T-helper 17 cell (primary cell): ENCODE measurements around the gene TRMT1L. TPM values are rescaled to one million over a fixed set of nuclear protein-coding genes. Genes with fewer than 3 reads are reported as not detected.

Experiments used
- ATAC-seq: fragments of 150-1000 bp; cut with Tn5 transposase; 2 replicates; pipeline ENCODE4 v1.10.0; 2021; ENCODE audit warnings: mild to moderate bottlenecking, moderate library complexity
- DNase-seq, 3 donors: peaks; one replicate each; pipeline versions ENCODE4 v3.0.0 to v3.0.0-alpha.2; 2020 to 2021
- H3K9me3 ChIP-seq: one replicate; pipeline ENCODE4 v1.7.0; 2013; ENCODE audit warnings: low read length, mild to moderate bottlenecking; ENCODE audit not compliant: control insufficient read depth, poor library complexity, severe bottlenecking
- H3K27ac Mint-ChIP-seq: one replicate; pipeline ENCODE4 v1.8.0; 2022; ENCODE audit warnings: mild to moderate bottlenecking, moderate library complexity, mixed read lengths
- H3K27me3 Mint-ChIP-seq: one replicate; pipeline ENCODE4 v1.8.0; 2022; ENCODE audit warnings: mixed read lengths
- H3K36me3 Mint-ChIP-seq: one replicate; pipeline ENCODE4 v1.8.0; 2022; ENCODE audit warnings: low read depth, mixed read lengths
- H3K4me1 Mint-ChIP-seq: one replicate; pipeline ENCODE4 v1.8.0; 2022; ENCODE audit warnings: mild to moderate bottlenecking, mixed read lengths
- H3K4me3 Mint-ChIP-seq: one replicate; pipeline ENCODE4 v1.8.0; 2022; ENCODE audit warnings: mild to moderate bottlenecking, moderate library complexity, mixed read lengths
- total RNA-seq, 4 donors: library from RNA in 2 of 4; stranded (reverse) in 2 of 4; gene quantifications; one replicate each; pipeline ENCODE4 v1.2.3 and lab custom pipeline; 2022 to 2026

Gene TRMT1L
- total RNA-seq, 2 donors from 2014 or later, result 5.8 to 9.6 TPM

GRCh38 chr1:185096531-185096930 is 60.2 kb downstream of the TRMT1L start:
- H3K9me3 ChIP-seq, result no peaks in the 10 kb centered on the region
- no peak for DNase-seq
- no peak for ATAC-seq
- Mint-ChIP-seq H3K27ac (peak overlapping the region; percentile 63), H3K27me3 (no peaks in the 10 kb centered on the region), H3K4me1 (peaks cover 10% of the 10 kb centered on the region), H3K4me3 (no peak overlapping the region), H3K36me3 (peaks cover 18% of the 10 kb centered on the region)

DNA sequence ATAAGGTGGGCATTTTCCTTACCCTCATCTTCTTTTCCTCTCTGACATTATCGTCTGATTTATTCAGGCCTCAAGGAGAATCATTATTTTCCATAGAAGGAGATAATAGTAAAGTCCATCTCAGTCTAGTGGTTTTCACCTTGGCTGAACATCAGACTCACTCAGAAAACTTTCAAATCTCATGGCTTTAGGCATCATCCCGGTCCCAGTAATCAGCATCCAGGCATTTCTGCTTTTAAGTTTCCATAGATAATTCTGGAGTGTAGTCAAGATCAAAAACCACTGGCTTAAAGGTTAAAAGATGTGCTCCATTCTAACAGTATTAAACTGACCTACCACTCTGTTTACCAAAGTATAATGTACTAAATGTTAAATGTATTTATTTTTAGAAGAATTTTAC is 62.0 kb downstream of the TRMT1L start:
- DNase-seq (no peak), ATAC-seq (no peak)
- no peaks in the 10 kb centered on the region for H3K9me3 ChIP-seq
- peaks cover 10% of the 10 kb centered on the region for H3K4me1 Mint-ChIP-seq
- H3K4me3 Mint-ChIP-seq, result no peak overlapping the region
- H3K36me3 Mint-ChIP-seq, result peaks cover 18% of the 10 kb centered on the region
- no peaks in the 10 kb centered on the region for H3K27me3 Mint-ChIP-seq
- no peak overlapping the region for H3K27ac Mint-ChIP-seq

DNA sequence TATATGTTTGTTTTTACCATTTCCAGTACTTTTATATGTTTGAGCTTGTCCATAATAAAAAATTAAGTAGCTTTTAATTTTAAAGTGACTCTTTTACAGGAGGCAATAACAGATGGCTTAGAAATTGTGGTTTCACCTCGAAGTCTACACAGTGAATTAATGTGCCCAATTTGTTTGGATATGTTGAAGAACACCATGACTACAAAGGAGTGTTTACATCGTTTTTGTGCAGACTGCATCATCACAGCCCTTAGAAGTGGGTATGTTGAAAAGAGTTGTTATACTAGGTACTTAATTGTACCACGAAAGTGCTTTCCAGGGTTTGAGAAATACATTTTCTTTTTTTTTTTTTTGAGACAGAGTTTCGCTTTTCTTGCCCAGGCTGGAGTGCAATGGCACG is 65.3 kb downstream of the TRMT1L start:
- Mint-ChIP-seq H3K27ac (no peak overlapping the region), H3K27me3 (no peaks in the 10 kb centered on the region)

GRCh38 chr1:185087746-185088145 is 69.0 kb downstream of the TRMT1L start:
- Mint-ChIP-seq H3K4me1 (peaks cover 19% of the 10 kb centered on the region), H3K4me3 (no peak overlapping the region), H3K27ac (no peak overlapping the region), H3K27me3 (no peaks in the 10 kb centered on the region), H3K36me3 (peaks cover 14% of the 10 kb centered on the region)
- ATAC-seq, result no peak
- no peaks in the 10 kb centered on the region for H3K9me3 ChIP-seq
- DNase-seq, result no peak

More for the DNA sequence above, 65.3 kb downstream of the TRMT1L start:
- H3K36me3 Mint-ChIP-seq, result peaks cover 22% of the 10 kb centered on the region
- ATAC-seq, result no peak
- H3K4me1 Mint-ChIP-seq, result peaks cover 9% of the 10 kb centered on the region
- no peaks in the 10 kb centered on the region for H3K9me3 ChIP-seq
- no peak for DNase-seq
- H3K4me3 Mint-ChIP-seq, result no peak overlapping the region

DNA sequence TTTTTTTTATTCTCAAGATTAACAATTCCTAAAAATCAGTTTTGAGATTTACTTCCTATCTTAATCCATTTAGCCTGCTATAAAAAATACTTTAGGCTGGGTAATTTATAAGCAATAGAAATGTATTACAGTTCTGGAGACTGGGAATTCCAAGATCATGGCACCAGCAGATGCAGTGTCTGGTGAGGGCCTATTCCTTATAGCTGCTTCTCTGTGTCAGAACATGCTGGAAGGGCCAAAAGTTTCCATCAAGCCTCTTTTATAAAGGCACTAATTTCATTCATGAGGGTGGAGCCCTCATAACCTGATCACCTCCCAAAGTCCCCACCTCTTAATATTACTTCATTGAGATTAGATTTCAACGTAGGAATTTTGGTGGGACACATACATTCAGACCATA is 69.7 kb downstream of the TRMT1L start:
- Mint-ChIP-seq H3K36me3 (peaks cover 13% of the 10 kb centered on the region), H3K27ac (no peak overlapping the region), H3K4me1 (peaks cover 19% of the 10 kb centered on the region)

GRCh38 chr1:185083818-185084217 is 72.9 kb downstream of the TRMT1L start:
- H3K9me3 ChIP-seq, result no peaks in the 10 kb centered on the region
- ATAC-seq (no peak), DNase-seq (no peak)
- H3K36me3 Mint-ChIP-seq, result peaks cover 8% of the 10 kb centered on the region
- no peak overlapping the region for H3K4me3 Mint-ChIP-seq
- no peaks in the 10 kb centered on the region for H3K27me3 Mint-ChIP-seq
- H3K27ac Mint-ChIP-seq, result peak overlapping the region; percentile 63
- peaks cover 22% of the 10 kb centered on the region for H3K4me1 Mint-ChIP-seq

More for the DNA sequence above, 69.7 kb downstream of the TRMT1L start:
- Mint-ChIP-seq H3K4me3 (no peak overlapping the region), H3K27me3 (no peaks in the 10 kb centered on the region)
- no peak for ATAC-seq
- H3K9me3 ChIP-seq, result no peaks in the 10 kb centered on the region
- no peak for DNase-seq

- ATAC-seq (no peak), DNase-seq (no peak)
- H3K9me3 ChIP-seq, result no peaks in the 10 kb centered on the region
- Mint-ChIP-seq H3K36me3 (peaks cover 1% of the 10 kb centered on the region), H3K4me3 (no peak overlapping the region), H3K4me1 (peaks cover 19% of the 10 kb centered on the region), H3K27ac (no peak overlapping the region), H3K27me3 (no peaks in the 10 kb centered on the region)
Measured at GRCh38 chr1:185080422-185080821, 76.3 kb downstream of the TRMT1L start.

DNA sequence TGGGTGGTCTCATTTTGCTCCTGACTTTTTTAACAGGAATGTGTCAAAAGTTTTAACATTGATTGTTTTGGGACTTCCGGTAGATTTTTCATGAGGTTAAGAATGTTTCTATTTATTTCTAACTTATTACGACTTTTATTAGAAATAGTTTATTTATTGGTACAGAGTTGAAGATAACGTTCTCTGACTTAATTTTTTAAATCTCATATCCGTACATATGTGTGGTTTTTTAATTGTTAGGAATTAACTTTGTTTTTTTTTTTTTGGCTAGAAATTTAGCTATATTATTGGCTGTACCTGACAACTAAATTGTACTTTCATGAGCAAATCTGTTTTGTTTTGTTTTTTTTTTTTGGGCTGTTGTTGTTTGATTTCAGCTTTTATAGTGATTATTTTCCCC is 79.4 kb downstream of the TRMT1L start:
- no peaks in the 10 kb centered on the region for H3K36me3 Mint-ChIP-seq
- H3K27me3 Mint-ChIP-seq, result no peaks in the 10 kb centered on the region
- no peak overlapping the region for H3K27ac Mint-ChIP-seq
- ATAC-seq (no peak), DNase-seq (no peak)
- no peak overlapping the region for H3K4me3 Mint-ChIP-seq
- H3K9me3 ChIP-seq, result no peaks in the 10 kb centered on the region
- peaks cover 14% of the 10 kb centered on the region for H3K4me1 Mint-ChIP-seq

DNA sequence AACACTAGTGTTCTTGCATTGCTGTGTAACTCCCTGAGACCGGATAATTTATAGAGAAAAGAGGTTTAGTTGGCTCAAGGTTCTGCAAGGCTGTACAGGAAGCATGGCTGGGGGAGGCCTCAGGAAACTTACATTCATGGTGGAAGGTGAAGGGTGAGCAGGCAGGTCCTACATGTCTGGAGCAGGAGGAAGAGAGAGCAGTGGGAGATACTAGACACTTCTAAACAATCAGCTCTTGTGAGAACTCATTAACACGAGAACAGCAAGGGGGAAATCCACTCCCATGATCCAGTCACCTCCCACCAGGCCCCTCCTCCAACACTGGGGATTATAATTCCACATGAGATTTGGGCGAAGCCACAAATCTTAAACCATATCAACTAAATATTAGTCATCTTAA is 81.3 kb downstream of the TRMT1L start:
- Mint-ChIP-seq H3K4me1 (peaks cover 16% of the 10 kb centered on the region), H3K4me3 (no peak overlapping the region), H3K27me3 (no peaks in the 10 kb centered on the region), H3K27ac (no peak overlapping the region), H3K36me3 (no peaks in the 10 kb centered on the region)
- ATAC-seq, result no peak
- no peaks in the 10 kb centered on the region for H3K9me3 ChIP-seq
- no peak for DNase-seq

DNA sequence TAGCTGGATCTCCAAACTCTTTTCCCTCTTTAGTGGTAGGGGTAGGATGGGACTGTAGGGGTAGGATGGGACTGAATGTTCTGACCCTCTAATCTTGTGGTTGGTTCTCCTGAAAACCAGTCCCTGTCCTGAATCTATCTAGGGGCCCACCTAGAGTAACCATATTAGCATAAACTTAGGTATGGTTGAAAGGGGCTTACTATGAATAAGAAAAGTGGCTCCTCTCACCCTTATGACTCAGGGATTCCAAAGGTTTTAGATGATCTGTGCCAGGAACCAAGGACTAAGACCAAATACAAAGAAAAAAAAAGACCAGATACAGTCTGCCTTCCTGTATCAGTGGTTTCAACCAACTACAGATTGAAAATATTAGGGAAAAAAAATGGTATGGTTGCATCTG is 82.4 kb downstream of the TRMT1L start:
- H3K9me3 ChIP-seq, result no peaks in the 10 kb centered on the region
- H3K4me1 Mint-ChIP-seq, result peaks cover 12% of the 10 kb centered on the region
- DNase-seq (no peak), ATAC-seq (no peak)
- no peak overlapping the region for H3K27ac Mint-ChIP-seq
- H3K36me3 Mint-ChIP-seq, result no peaks in the 10 kb centered on the region
- no peaks in the 10 kb centered on the region for H3K27me3 Mint-ChIP-seq
- no peak overlapping the region for H3K4me3 Mint-ChIP-seq

GRCh38 chr1:185073725-185074124 is 83.0 kb downstream of the TRMT1L start:
- DNase-seq (no peak), ATAC-seq (no peak)
- no peaks in the 10 kb centered on the region for H3K9me3 ChIP-seq
- Mint-ChIP-seq H3K27ac (no peak overlapping the region), H3K4me1 (peaks cover 12% of the 10 kb centered on the region), H3K36me3 (no peaks in the 10 kb centered on the region), H3K27me3 (no peaks in the 10 kb centered on the region), H3K4me3 (no peak overlapping the region)

DNA sequence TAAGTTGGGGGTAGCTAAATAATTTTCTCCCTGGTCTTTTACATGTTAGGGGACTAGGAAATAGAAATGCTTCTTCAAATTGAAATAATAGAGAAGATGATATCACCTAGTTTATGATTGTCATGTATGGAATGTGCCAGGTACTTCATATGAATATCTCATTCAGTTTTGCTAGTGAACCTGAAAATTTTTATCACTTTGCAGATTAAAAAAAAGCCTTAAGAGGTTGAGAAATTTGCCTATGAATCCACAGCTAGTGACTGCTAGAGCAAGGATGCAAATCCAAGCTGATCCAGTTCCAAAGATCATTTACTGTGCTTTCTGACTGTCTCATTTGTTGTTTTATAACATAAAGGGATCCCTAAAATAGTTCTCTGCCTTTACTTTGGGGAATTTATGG is 86.7 kb downstream of the TRMT1L start:
- DNase-seq (no peak), ATAC-seq (no peak)
- no peak overlapping the region for H3K4me3 Mint-ChIP-seq
- H3K9me3 ChIP-seq, result no peaks in the 10 kb centered on the region
- peaks cover 2% of the 10 kb centered on the region for H3K36me3 Mint-ChIP-seq
- H3K27me3 Mint-ChIP-seq, result no peaks in the 10 kb centered on the region
- H3K27ac Mint-ChIP-seq, result no peak overlapping the region
- peaks cover 20% of the 10 kb centered on the region for H3K4me1 Mint-ChIP-seq

DNA sequence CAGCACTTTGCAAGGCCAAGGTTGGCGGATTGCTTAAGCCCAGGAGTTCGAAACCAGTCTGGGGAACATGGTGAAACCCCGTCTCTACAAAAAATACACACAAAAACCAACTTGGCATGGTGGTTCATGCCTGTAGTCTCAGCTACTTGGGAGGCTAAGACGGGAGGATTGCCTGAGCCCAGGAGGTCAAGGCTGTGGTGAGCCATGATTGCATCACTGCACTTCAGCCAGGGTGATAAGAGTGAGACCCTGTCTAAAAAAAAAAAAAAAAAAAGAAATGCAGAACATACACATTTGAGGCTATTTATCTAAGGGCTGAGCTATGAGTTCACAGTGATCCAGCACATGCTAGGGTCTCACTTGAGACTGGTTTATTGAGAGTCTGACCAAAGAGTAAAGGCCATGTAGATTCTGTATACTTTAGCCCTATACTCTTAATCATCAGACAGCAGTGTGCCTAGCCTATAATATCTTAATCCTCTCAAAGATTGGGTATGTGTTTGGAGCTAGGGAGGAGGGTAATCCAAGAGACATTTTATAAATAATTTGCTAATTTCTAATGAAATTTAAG is 87.5 kb downstream of the TRMT1L start:
- DNase-seq (no peak), ATAC-seq (no peak)
- Mint-ChIP-seq H3K27ac (no peak overlapping the region), H3K36me3 (peaks cover 2% of the 10 kb centered on the region), H3K4me3 (no peak overlapping the region), H3K4me1 (peaks cover 19% of the 10 kb centered on the region), H3K27me3 (no peaks in the 10 kb centered on the region)
- H3K9me3 ChIP-seq, result no peaks in the 10 kb centered on the region

GRCh38 chr1:185068341-185068740 is 88.4 kb downstream of the TRMT1L start:
- H3K9me3 ChIP-seq, result no peaks in the 10 kb centered on the region
- H3K27me3 Mint-ChIP-seq, result no peaks in the 10 kb centered on the region
- ATAC-seq (no peak), DNase-seq (no peak)
- no peak overlapping the region for H3K27ac Mint-ChIP-seq
- peaks cover 22% of the 10 kb centered on the region for H3K4me1 Mint-ChIP-seq
- no peak overlapping the region for H3K4me3 Mint-ChIP-seq
- peaks cover 2% of the 10 kb centered on the region for H3K36me3 Mint-ChIP-seq
